ENCODE data around the gene HNRNPAB.

GRCh38 chr5:178231539-178232123 lies 27.3 kb downstream of the HNRNPAB start:
- TF ChIP-seq CTCF (IDR thresholded peaks at IDR 0.05) (no peak), POLR2A (IDR thresholded peaks at IDR 0.05; ENCODE audit: low read depth) (no peak), EP300 (IDR thresholded peaks at IDR 0.05) (no peak)
